ENCODE results near the gene HCST.

HCST gene

GRCh38 chr19:35901854-35902661 lies at the start of gene HCST:
Gene HCST, plus strand, starts transcription at chr19:35902529. Its CDS starts 65 bp downstream, at chr19:35902594.
- Histone ChIP-seq H3K9me3 (ENCODE audit: control insufficient read depth, insufficient read depth, low read depth, low read length) (no peaks in the 10 kb centered on the region), H3K4me1 (ENCODE audit: control insufficient read depth, insufficient read depth, low read length) (peaks cover 14% of the 10 kb centered on the region), H3K27ac (ENCODE audit: extremely low read depth, low read depth, low read length) (peak within 1 kb of the TSS; percentile 21; the same call in 1 of the 2 replicates), H3K4me3 (ENCODE audit: low read depth, low read length) (no peak within 1 kb of the TSS), H3K36me3 (ENCODE audit: control insufficient read depth in 2 of 2, insufficient read depth in 1 of 2, low read length in 2 of 2) (peaks cover 12 to 15% of the 10 kb centered on the region in 2 experiments)
- ChIA-PET POLR2A (interaction anchor here (1.7 kb wide), 1 partner anchor 23 kb away, joined by 8 read pairs; no protein-coding TSS in a partner anchor), CTCF (no interaction called here)
- TF ChIP-seq ZNF2 (tag by site-specific recombination; IDR thresholded peaks at IDR 0.05) (peak; percentile 100), GLIS2 (tag by site-specific recombination; IDR thresholded peaks at IDR 0.05) (0 out of 2 replicates have a peak, but pooled peaks have one; percentile 12), ZNF433 (tag by site-specific recombination; IDR thresholded peaks at IDR 0.05; ENCODE audit: low read depth) (0 out of 2 replicates have a peak, but pooled peaks have one; percentile 3), OSR2 (tag by site-specific recombination; IDR thresholded peaks at IDR 0.05) (no peak), ZNF366 (tag by site-specific recombination; conservative IDR thresholded peaks at IDR 0.05) (0 out of 2 replicates have a peak, but pooled peaks have one; percentile 14), AEBP2 (tag by site-specific recombination; IDR thresholded peaks at IDR 0.05; ENCODE audit: borderline replicate concordance) (no peak), ZNF10 (tag by site-specific recombination; IDR thresholded peaks at IDR 0.05) (no peak), PRDM4 (tag by site-specific recombination; IDR thresholded peaks at IDR 0.05) (no peak), ZSCAN5A (tag by site-specific recombination; IDR thresholded peaks at IDR 0.05) (no peak), ZNF600 (tag by site-specific recombination; IDR thresholded peaks at IDR 0.05) (peak; percentile 93), ZNF26 (tag by site-specific recombination; IDR thresholded peaks at IDR 0.05) (no peak), PRDM1 (tag by site-specific recombination; IDR thresholded peaks at IDR 0.05) (peak; percentile 81), ZNF146 (tag by site-specific recombination; IDR thresholded peaks at IDR 0.05) (no peak), PRDM10 (tag by site-specific recombination; IDR thresholded peaks at IDR 0.05) (peak; percentile 53), SP7 (tag by site-specific recombination; IDR thresholded peaks at IDR 0.05) (peak; percentile 28; the same call in 1 of the 2 replicates), ZNF704 (tag by site-specific recombination; IDR thresholded peaks at IDR 0.05) (no peak), ZNF626 (tag by site-specific recombination; IDR thresholded peaks at IDR 0.05) (no peak), ZFP3 (tag by site-specific recombination; IDR thresholded peaks at IDR 0.05; ENCODE audit: low read depth) (no peak), KLF17 (tag by site-specific recombination; IDR thresholded peaks at IDR 0.05) (peak; percentile 69; the same call in 1 of the 2 replicates), SP3 (tag by site-specific recombination; IDR thresholded peaks at IDR 0.05) (no peak; the same call in 1 of the 2 replicates), ZNF561 (tag by site-specific recombination; IDR thresholded peaks at IDR 0.05; ENCODE audit: borderline replicate concordance) (no peak), SP2 (tag by site-specific recombination; IDR thresholded peaks at IDR 0.05) (peak; percentile 69), HOXA7 (CRISPR knock-in tag; IDR thresholded peaks at IDR 0.05; ENCODE audit: borderline replicate concordance) (no peak), ZNF426 (tag by site-specific recombination; IDR thresholded peaks at IDR 0.05) (no peak)

Data from HEK293 (cell line).